ENCODE measurements around the gene PCED1A.
"Not testable (repeated sequence)": the region's sequence is repeated elsewhere in the genome, so short reads cannot be mapped to it uniquely, and the experiment has no call there.

Gene PCED1A

DNA sequence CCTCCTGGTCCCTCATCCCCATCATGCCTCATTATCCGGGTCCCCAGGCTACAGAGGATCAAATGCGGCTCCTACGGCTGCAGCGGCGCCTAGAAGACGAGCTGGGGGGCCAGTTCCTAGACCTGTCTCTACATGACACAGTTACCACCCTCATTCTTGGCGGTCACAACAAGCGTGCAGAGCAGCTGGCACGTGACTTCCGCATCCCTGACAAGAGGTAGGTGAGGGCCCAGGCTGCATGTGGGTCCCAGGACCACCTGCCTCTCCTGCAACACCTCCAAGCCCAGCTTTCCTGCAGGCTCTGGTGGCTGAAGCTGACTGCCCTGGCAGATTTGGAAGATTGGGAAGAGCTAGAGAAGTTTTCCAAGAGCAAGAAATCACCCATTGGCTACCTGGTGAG is 24.6 kb upstream of the PCED1A start:
- no peak for DNase-seq

DNA sequence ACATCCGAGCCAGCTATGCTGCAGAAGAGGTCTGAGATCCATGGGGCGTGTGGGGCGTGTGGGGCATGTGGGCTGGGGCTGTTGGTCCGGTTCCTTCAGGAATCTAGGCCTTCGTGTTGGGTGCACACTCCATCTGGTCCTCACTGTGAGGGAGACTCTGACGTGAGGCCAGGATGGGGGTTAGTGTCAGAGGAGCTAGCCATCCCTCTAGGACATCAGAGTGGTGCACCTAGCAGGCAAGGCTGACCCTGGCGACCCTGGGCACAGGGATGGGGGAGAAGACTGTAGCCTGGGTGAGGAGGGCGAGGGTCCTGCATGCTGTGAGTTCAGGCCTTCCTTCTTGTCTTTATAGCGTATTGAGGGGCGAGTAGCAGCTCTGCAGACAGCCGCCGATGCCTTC is 24.2 kb upstream of the PCED1A start:
- DNase-seq: no peak

DNA sequence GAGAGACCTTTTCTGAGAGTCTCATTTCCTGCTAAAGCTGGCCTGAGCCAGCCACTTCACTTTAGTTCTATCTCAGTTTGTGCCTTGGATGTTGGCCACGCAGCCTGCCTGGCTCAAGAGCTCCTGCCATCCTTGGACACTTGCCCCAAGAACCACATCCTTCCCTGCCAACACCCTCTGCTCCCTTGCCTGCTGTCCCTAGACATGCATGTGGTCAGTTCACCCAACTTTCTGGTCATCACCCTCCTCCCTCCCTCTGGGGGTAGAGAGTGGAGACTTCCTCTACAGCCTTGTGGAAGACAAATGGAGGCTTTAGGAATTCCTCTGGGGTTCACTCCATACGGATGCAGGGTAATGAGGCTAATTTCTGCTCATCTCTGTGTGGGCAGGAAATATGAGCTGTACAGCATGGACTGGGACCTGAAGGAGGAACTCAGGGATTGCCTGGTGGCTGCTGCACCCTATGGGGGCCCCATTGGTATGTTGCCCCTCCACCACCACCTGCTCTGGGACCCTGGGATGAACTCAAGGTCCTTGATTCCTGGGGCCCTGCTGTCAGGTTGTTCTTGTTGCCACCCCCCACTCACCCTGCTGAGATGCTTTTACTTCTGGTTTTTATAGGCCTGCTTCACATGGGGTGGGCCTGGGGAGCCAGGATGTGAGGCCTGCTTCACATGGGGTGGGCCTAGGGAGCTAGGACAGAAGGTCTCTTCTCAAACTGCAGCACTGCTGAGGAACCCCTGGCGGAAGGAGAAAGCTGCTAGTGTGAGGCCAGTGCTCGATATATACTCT is 19.1 kb upstream of the PCED1A start:
- no peak for DNase-seq

DNA sequence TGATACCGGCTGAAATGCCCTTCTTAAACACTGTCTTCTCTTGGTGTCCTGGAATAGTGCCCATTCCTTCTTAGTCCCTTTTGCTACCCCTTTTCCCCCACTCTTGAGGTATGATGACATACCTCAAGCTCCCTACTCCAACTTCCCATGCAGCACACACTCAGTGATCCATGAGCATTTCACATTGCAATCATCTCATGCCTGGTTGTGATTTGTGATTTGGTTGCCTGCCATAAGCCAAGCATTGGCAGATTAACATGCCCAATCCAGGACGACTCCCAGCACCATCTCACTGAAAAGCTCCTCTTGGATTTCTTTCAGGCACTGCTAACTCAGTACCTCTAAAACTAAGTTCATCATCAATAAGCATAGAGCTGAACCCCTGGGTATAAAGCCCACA is 18.1 kb upstream of the PCED1A start:
- DNase-seq: no peak

- DNase-seq: no peak
Measured at GRCh38 chr20:2851086-2851485, 10.6 kb upstream of the PCED1A start.

GRCh38 chr20:2849529-2849928 is 9.1 kb upstream of the PCED1A start:
- DNase-seq: no peak

- DNase-seq: no peak
Measured at GRCh38 chr20:2847802-2848201, 7.3 kb upstream of the PCED1A start.

GRCh38 chr20:2846698-2847097 is 6.2 kb upstream of the PCED1A start:
- DNase-seq: no peak

DNA sequence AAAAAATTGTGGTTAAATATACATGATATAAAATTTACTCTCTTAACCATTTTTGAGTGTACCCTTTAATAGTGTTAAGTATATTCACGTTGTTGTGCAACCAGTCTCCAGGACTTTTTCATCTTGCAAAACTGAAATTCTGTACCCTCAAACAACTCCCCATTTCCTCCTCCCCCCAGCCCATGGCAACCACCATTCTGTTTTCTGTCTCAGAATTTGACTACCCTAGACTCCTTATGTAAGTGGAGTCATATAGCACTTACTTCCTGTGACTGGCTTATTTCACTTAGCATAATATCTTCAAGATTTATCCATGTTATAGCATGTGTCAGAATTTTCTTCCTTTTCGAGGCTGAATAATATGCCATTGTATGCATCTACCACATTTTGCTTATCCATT is 5.2 kb upstream of the PCED1A start:
- DNase-seq: no peak

DNA sequence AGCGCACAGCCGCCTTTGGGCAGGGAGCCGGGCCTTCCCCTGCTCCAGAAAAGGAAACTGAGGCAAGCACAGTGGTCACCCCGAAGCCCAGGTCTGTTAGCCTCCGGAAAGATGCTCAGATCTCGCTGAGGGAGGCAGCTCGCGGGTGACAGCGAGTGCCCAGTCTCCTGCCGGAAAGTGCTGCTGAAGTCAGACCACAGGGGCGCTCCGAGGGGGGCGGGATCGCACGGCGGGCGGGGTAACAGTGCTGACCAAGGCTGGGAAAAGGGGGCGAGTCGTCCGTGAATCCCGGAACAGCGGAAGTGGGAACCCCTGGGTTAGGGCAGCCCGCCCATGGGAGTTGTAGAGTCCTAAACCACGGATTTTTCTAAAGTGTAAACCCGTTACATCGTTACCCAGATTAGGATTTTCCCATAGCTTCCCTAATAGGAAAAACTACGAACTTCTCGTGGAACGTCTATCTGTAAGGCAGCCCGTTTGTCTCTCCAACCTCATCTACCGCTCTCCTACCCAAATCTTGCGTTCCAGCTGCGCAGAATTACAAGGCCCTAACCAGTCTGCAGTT is 594 bp upstream of the PCED1A start:
- DNase-seq: no peak

- DNase-seq: no peak
Measured at GRCh38 chr20:2839732-2840137, 720 bp downstream of the PCED1A start.

DNA sequence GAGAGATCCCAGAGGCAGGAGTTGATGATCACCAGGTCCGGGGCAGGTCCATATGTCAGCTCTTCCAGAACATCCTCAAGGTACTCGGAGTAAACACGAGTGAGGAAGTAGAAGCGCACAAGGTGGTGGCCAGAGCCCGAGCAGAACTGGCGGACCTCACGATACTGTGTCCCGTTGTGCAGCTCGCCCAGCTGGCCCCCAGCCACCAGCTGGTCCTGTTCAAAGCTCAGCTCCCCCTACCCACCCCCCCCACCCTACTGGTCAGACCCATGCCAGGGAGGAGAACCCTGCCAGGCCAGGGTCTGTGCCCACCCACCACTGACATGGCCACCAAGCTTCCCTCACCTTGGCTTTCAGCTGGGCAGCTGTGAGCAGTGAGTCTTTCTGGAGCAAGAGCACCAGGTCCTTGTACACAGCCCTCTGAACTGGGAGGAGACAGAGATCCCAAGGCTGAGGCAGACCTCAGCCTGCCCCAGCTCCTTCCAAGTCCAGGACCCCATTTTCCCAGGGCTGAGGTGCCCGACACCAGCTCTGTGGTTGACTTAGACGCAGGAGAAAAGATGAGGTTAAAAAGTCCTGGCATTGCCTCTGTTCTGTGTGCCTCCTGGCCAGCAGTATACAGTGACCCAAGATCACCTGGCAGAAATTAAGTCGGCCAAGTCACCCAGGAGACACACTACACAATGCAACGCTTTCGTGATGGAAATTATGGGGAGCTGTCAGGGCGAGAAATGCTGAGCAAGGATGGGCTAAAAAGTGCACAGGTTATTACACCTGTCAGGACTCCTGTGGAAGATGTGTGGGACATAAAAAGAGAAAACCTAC is 1.4 kb downstream of the PCED1A start:
- DNase-seq: no peak

DNA sequence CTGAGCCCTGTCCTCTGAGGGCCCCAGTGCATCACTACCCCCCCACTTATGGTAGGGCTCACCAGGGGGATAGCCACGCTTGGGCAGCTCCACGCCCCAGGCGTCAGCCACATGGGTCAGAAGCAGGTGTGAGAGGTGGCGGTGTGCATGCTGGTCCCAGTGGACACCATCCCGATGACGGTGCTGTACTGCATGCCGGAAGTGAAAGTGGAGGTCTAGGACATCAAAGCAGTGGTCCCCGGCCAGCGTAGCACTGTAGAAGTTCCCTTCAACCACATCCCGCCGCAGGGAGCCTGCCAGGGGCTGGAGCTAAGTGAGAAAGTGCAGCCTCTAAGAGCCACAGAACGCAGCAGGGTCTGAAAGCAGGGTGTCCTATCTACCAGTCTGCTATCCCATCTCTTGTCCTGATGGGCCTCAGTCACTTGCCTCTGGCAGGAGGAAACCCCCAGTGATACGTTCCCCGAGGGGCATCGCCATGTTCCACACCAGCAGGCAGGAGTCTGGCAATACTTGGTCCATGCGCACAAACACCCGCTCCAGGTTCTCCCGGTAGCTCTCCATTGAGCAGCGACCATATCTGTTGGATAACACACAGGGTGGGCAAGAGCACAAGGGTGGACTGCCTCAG is 2.2 kb downstream of the PCED1A start:
- DNase-seq: no peak

DNA sequence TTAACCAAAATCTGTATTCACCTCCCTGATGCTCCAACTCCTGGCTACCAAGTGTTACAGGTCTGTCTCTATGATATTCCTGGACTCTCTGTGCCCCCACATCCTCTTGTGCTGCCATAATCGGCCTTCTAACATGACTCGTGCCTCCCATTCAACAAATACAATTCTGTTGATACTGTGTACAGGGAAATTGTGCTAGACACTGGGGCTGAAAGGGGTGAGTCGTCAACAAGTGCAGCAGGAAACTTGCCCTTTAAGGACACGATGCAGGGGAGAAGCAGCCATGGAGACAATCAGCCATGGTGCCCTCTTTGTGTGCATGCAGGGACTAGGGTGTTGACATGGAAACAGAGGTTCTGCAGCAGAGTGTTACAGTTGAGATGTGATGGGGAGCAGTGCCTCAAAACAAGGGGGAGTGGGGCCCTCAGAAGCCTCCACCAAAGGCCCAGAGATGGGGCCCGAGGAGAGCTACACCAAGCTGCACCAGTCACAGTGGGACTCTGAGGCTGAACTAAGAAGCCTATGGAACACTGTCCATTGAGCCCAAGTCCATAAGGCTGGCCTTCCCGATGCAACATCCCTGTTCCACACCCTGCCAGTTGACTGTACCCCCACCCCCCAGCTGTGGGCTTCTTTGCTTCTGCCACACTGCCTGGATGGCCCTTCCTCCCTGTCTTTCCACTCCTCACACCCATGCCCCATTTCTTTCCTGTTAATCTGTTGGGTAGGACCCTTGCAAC is 3.1 kb downstream of the PCED1A start:
- no peak for DNase-seq

- no peak for DNase-seq
Measured at GRCh38 chr20:2836035-2836434, 4.4 kb downstream of the PCED1A start.

DNA sequence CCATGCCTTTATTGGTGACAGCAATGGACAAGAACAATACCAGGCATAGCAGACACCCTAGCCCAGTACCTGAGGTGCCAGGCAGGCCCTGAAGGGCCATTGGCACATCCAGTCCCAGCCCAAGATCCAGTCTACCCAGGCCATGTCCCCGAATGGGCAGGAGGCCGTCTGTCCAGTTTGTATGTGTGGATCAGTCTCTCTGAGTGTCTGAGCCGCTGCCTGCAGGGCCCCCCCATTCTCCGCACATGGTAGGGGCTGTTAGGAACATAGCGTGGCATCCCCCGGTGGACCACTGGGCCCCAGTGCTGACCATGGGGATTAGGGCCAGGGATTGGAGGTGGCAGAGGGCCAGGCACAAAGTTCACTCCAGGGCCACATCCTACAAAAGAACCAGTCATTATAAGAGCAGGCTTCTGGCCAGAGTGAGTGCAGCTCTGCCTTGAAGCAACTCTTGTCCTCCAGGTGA is 5.1 kb downstream of the PCED1A start:
- DNase-seq: no peak

DNA sequence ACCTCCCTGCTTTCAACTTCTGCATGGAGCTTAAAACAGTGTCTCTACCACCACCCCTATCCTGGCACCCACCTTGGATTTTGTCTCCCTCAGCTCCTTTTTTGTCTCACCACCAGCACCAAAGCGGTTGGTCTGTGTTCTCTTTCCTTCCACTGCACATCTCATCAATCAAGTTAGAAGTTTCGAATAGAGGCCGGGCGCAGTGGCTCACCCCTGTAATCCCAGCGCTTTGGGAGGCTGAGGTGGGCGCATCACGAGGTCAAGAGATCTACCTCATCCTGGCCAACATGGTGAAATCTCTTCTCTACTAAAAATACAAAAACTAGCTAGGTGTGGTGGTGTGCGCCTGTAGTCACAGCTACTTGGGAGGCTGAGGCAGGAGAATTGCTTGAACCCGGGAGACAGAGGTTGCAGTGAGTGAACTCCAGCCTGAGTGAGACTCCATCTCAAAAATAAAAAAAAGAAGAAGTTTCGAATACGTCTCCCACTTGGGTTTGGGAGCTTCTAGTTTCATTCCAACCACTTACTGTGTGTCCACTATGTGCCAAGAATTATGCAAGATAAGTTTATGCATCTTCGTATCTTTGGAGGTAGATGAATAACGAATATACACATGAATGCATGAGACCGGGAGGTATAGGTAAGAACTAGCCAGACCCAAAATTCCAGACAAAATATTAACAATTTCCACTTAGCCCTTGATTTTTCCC is 5.9 kb downstream of the PCED1A start:
- no peak for DNase-seq

GRCh38 chr20:2833761-2834160 is 6.7 kb downstream of the PCED1A start:
- DNase-seq: no peak

DNA sequence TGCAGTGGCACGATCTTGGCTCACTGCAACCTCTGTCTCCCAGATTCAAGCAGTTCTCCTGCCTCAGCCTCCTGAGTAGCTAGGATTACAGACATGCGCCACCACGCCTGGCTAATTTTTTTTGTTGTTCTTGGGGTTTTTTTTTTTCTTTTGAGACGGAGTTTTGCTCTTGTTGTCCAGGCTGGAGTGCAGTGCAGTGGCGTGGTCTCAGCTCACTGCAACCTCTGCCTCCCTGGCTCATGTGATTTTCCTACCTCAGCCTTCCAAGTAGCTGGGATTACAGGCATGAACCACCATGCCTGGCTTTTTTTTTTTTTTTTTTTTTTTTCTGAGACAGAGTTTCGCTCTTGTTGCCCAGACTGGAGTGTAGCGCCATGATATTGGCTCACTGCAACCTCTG is 9.2 kb downstream of the PCED1A start:
- not testable (repeated sequence) for DNase-seq

- DNase-seq: no peak
Measured at GRCh38 chr20:2829376-2829775, 11.1 kb downstream of the PCED1A start.

GRCh38 chr20:2826655-2827054 is 13.8 kb downstream of the PCED1A start:
- no peak for DNase-seq

DNA sequence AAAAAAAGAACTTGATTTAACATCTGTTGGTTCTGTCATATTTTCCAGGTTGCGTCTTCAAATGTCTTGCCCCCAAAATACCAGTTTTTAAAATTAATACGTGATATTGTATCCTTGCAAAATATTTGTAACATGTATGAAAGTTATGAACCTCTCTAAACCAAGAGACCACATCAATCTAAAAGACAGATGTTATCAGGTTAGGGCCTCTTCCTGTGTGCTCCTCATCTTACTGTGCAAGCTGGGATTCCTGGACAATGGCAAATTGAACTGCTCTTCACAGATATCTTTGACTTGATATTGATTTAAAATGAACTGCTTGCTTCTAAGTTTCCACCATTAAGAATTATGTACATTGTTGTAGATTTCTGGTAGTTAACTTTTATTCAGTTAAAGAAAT is 14.7 kb downstream of the PCED1A start:
- no peak for DNase-seq
